CD4-positive, CD25-positive, alpha-beta regulatory T cell (primary cell): ENCODE measurements around the gene MFF. TPM values are rescaled to one million over a fixed set of nuclear protein-coding genes. Genes with fewer than 3 reads are reported as not detected.

Experiments used
- ATAC-seq, 2 donors: fragments of 150-1000 bp; cut with Tn5 transposase; one replicate each; pipeline ENCODE4 v1.10.0; 2021; ENCODE audit warnings: low read depth in 2 of 2, moderate number of reproducible peaks in 2 of 2, moderate library complexity in 1 of 2
- DNase-seq, 3 donors: peaks; one replicate each; pipeline versions ENCODE4 v3.0.0 to v3.0.0-alpha.2; 2012 to 2022; ENCODE audit warnings: mixed read lengths in 1 of 3
- H3K27ac ChIP-seq: one replicate; pipeline ENCODE4 v1.7.0; 2013; ENCODE audit warnings: mild to moderate bottlenecking, low read length; ENCODE audit not compliant: insufficient read depth, poor library complexity, severe bottlenecking
- H3K27me3 ChIP-seq: one replicate; pipeline ENCODE4 v1.7.0; 2013; ENCODE audit warnings: low read length; ENCODE audit not compliant: control insufficient read depth, insufficient read depth
- H3K36me3 ChIP-seq: one replicate; pipeline ENCODE4 v1.7.0; 2013; ENCODE audit warnings: mild to moderate bottlenecking, low read length, moderate library complexity; ENCODE audit not compliant: control insufficient read depth, insufficient read depth
- H3K4me1 ChIP-seq: 2 replicates; pipeline ENCODE4 v1.7.0; 2013; ENCODE audit warnings: mild to moderate bottlenecking, low read length; ENCODE audit not compliant: insufficient read depth, control insufficient read depth, poor library complexity, severe bottlenecking
- H3K4me3 ChIP-seq: one replicate; pipeline ENCODE4 v1.7.0; 2013; ENCODE audit warnings: low read depth, mild to moderate bottlenecking, low read length, moderate library complexity
- H3K9me3 ChIP-seq, 2 experiments: 1 replicate in 1 of 2; 2 replicates in 1 of 2; pipeline ENCODE4 v1.7.0; 2013; ENCODE audit warnings: low read length in 2 of 2, mild to moderate bottlenecking in 1 of 2, moderate library complexity in 1 of 2; ENCODE audit not compliant: control insufficient read depth in 2 of 2
- H3K27ac Mint-ChIP-seq, 3 donors: one replicate each; pipeline ENCODE4 v1.8.0; 2020 to 2022; ENCODE audit warnings: mild to moderate bottlenecking in 3 of 3, mixed read lengths in 3 of 3, moderate library complexity in 2 of 3
- H3K27me3 Mint-ChIP-seq: one replicate; pipeline ENCODE4 v1.8.0; 2022; ENCODE audit warnings: mild to moderate bottlenecking, mixed read lengths
- H3K36me3 Mint-ChIP-seq: one replicate; pipeline ENCODE4 v1.8.0; 2020; ENCODE audit warnings: mixed read lengths
- H3K4me1 Mint-ChIP-seq, 4 donors: one replicate each; pipeline ENCODE4 v1.8.0; 2020 to 2022; ENCODE audit warnings: mixed read lengths in 4 of 4, mild to moderate bottlenecking in 1 of 4
- H3K4me3 Mint-ChIP-seq, 4 donors: one replicate each; pipeline ENCODE4 v1.8.0; 2020 to 2022; ENCODE audit warnings: mild to moderate bottlenecking in 4 of 4, mixed read lengths in 4 of 4, moderate library complexity in 3 of 4
- H3K9me3 Mint-ChIP-seq, 7 donors: one replicate each; pipeline ENCODE4 v1.8.0; 2020 to 2022; ENCODE audit warnings: mixed read lengths in 7 of 7, mild to moderate bottlenecking in 3 of 7, moderate library complexity in 2 of 7
- polyA plus RNA-seq, 4 donors: library from polyadenylated mRNA; unstranded; fragments of 300-500 nt; fragmentation: Illumina TruSeq; gene quantifications; one replicate each; pipeline ENCODE4 v1.2.3, GENCODE V29; 2021
- total RNA-seq: library from RNA; stranded (reverse); gene quantifications from one replicate; pipeline ENCODE4 v1.2.3, GENCODE V29; 2022

The MFF gene
- total and polyA plus RNA-seq, 5 donors from 2014 or later: 62.3 to 150 (median 137) TPM

- Histone ChIP-seq H3K27ac (no peak overlapping the region), H3K4me1 (no peaks in the 10 kb centered on the region), H3K4me3 (no peak overlapping the region), H3K27me3 (no peaks in the 10 kb centered on the region), H3K36me3 (no peaks in the 10 kb centered on the region), H3K9me3 (no peaks in the 10 kb centered on the region)
- Mint-ChIP-seq H3K4me3 (no peak overlapping the region), H3K4me1 (peaks cover 0 to 6% (median 1%) of the 10 kb centered on the region in 4 donors), H3K27ac (no peak overlapping the region), H3K36me3 (no peaks in the 10 kb centered on the region), H3K27me3 (peaks cover 4% of the 10 kb centered on the region), H3K9me3 (no peaks in the 10 kb centered on the region)
- ATAC-seq (no peak), DNase-seq (no peak)
Observed at GRCh38 chr2:227370092-227370491, 45.0 kb downstream of the MFF start.

DNA sequence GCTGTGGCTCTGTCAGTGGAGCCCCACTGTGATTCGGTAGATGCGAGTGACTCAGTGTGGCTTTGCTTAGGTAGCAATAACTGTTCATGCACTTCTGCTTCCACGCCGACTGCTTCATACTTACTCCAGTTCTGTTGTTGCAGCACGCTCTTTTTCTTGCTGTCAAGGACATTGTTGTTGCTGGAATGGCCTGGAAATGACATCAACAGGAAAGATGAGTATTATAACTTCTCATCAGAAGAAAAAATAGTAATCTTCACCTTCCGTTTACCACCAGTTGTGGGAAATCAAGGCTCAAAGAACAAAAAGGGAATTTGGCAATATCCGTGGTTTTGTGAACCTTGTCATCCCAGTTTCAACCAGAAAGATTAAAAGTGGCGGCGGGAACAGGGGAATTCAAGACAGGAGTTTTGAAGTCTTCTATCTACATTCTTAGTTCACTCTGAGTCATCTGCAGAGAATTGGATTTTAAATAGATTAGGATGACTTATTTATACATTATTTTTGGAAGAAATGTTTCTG is 45.8 kb downstream of the MFF start:
- DNase-seq: no peak
- Mint-ChIP-seq H3K36me3 (no peaks in the 10 kb centered on the region), H3K27me3 (peaks cover 5% of the 10 kb centered on the region), H3K4me3 (no peak overlapping the region), H3K27ac (no peak overlapping the region), H3K9me3 (no peaks in the 10 kb centered on the region), H3K4me1 (peaks cover 0 to 6% (median 1%) of the 10 kb centered on the region in 4 donors)
- H3K4me1 ChIP-seq: no peaks in the 10 kb centered on the region
- no peaks in the 10 kb centered on the region for H3K36me3 ChIP-seq
- no peaks in the 10 kb centered on the region for H3K27me3 ChIP-seq
- ATAC-seq: peak in 1 of 2 donors; percentile 31
- H3K9me3 ChIP-seq: no peaks in the 10 kb centered on the region
- H3K4me3 ChIP-seq: no peak overlapping the region
- H3K27ac ChIP-seq: no peak overlapping the region

DNA sequence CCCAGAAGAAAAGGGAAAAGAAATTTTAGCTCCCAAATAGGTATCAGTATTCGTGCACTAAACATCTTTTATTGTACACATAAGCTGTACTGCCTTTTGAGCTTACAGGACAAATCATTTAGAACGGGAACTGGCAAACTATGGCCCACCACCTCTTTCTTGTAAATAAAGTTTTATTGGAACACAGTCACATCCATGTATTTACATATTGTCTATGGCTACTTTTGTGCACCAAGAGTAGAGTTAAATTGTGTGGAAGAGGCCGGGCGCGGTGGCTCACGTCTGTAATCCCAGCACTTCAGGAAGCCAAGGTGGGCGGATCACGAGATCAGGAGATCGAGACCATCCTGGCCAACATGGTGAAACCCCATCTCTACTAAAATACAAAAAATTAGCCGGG is 48.3 kb downstream of the MFF start:
- Histone ChIP-seq H3K4me1 (no peaks in the 10 kb centered on the region), H3K9me3 (no peaks in the 10 kb centered on the region), H3K27ac (no peak overlapping the region), H3K27me3 (peaks cover 3% of the 10 kb centered on the region), H3K36me3 (no peaks in the 10 kb centered on the region), H3K4me3 (no peak overlapping the region)
- Mint-ChIP-seq H3K9me3 (no peaks in the 10 kb centered on the region), H3K27me3 (peaks cover 13% of the 10 kb centered on the region), H3K4me1 (peaks cover 0 to 6% (median 1%) of the 10 kb centered on the region in 4 donors), H3K36me3 (no peaks in the 10 kb centered on the region), H3K27ac (no peak overlapping the region), H3K4me3 (no peak overlapping the region)
- ATAC-seq (no peak), DNase-seq (no peak)

GRCh38 chr2:227374158-227374557 is 49.1 kb downstream of the MFF start:
- Mint-ChIP-seq H3K27ac (no peak overlapping the region), H3K4me3 (no peak overlapping the region), H3K9me3 (no peaks in the 10 kb centered on the region)

DNA sequence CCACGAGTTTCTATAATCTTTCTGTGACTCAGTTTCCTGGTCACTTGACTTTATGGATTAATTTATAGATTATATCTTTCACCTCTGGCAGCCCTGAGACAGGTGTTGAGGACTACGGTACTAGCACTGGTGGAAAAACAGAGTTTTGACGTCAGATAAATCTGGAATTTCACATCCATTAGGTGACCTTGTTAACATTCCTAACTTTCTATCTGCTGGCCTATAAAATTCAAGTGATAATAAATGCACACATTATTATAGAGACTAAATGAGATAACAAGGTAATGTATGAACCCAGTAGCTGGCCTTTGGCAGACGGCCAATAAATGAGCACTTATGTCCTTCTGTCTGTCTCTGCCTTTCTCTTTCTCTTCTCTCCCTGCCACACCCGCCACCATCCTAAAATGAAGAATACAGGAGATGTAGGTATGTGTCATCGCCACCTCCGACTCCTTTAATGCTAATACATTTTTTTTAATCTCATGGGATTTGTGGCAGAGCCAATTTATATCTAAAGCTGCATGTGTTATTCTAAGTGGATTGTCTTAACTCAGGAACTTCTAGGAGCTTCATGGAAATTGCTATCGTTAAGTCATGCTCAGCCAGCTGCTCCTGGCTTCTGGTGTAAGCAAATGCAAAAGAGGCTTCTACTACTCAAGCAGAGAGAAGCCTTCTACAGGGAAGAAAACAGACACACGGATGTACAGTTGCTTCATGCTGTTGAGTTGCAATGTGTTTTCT is 51.8 kb downstream of the MFF start:
- Mint-ChIP-seq H3K27me3 (peaks cover 13% of the 10 kb centered on the region), H3K4me1 (peaks cover 0 to 6% (median 2%) of the 10 kb centered on the region in 4 donors), H3K4me3 (no peak overlapping the region), H3K9me3 (no peaks in the 10 kb centered on the region), H3K27ac (no peak overlapping the region), H3K36me3 (no peaks in the 10 kb centered on the region)
- Histone ChIP-seq H3K4me1 (no peaks in the 10 kb centered on the region), H3K36me3 (no peaks in the 10 kb centered on the region), H3K27ac (no peak overlapping the region), H3K27me3 (peaks cover 4% of the 10 kb centered on the region), H3K9me3 (no peaks in the 10 kb centered on the region), H3K4me3 (no peak overlapping the region)
- no peak for ATAC-seq
- DNase-seq: no peak

More at GRCh38 chr2:227374158-227374557, 49.1 kb downstream of the MFF start:
- H3K36me3 Mint-ChIP-seq: no peaks in the 10 kb centered on the region
- ATAC-seq (no peak), DNase-seq (peak in 1 of 3 donors; percentile 22)
- Histone ChIP-seq H3K9me3 (no peaks in the 10 kb centered on the region), H3K27ac (no peak overlapping the region), H3K36me3 (no peaks in the 10 kb centered on the region), H3K4me1 (no peaks in the 10 kb centered on the region), H3K4me3 (no peak overlapping the region), H3K27me3 (peaks cover 4% of the 10 kb centered on the region)
- H3K27me3 Mint-ChIP-seq: peaks cover 9% of the 10 kb centered on the region
- peaks cover 0 to 6% (median 1%) of the 10 kb centered on the region in 4 donors for H3K4me1 Mint-ChIP-seq

GRCh38 chr2:227377467-227378351 is 52.7 kb downstream of the MFF start:
- H3K27ac Mint-ChIP-seq: no peak overlapping the region
- H3K27me3 ChIP-seq: peaks cover 4% of the 10 kb centered on the region
- H3K9me3 ChIP-seq: no peaks in the 10 kb centered on the region
- no peak overlapping the region for H3K4me3 ChIP-seq
- peaks cover 0 to 6% (median 4%) of the 10 kb centered on the region in 4 donors for H3K4me1 Mint-ChIP-seq
- no peaks in the 10 kb centered on the region for H3K36me3 Mint-ChIP-seq
- H3K27me3 Mint-ChIP-seq: peaks cover 17% of the 10 kb centered on the region
- no peaks in the 10 kb centered on the region for H3K9me3 Mint-ChIP-seq
- no peaks in the 10 kb centered on the region for H3K36me3 ChIP-seq
- ATAC-seq: no peak
- H3K27ac ChIP-seq: no peak overlapping the region
- H3K4me3 Mint-ChIP-seq: no peak overlapping the region
- no peaks in the 10 kb centered on the region for H3K4me1 ChIP-seq
- DNase-seq: no peak

GRCh38 chr2:227378371-227378782 is 53.3 kb downstream of the MFF start:
- no peak for DNase-seq
- no peaks in the 10 kb centered on the region for H3K9me3 Mint-ChIP-seq

More at GRCh38 chr2:227378371-227378782, 53.3 kb downstream of the MFF start:
- Histone ChIP-seq H3K36me3 (no peaks in the 10 kb centered on the region), H3K4me3 (no peak overlapping the region), H3K4me1 (no peaks in the 10 kb centered on the region), H3K9me3 (no peaks in the 10 kb centered on the region), H3K27me3 (peaks cover 4% of the 10 kb centered on the region), H3K27ac (no peak overlapping the region)
- ATAC-seq: no peak
- H3K27me3 Mint-ChIP-seq: peaks cover 17% of the 10 kb centered on the region
- H3K27ac Mint-ChIP-seq: no peak overlapping the region
- H3K4me1 Mint-ChIP-seq: peaks cover 0 to 6% (median 4%) of the 10 kb centered on the region in 4 donors
- H3K4me3 Mint-ChIP-seq: no peak overlapping the region
- H3K36me3 Mint-ChIP-seq: no peaks in the 10 kb centered on the region
